GM12875 (cell line): ENCODE results near the gene DVL1.
"Not testable (repeated sequence)": the region's sequence is repeated elsewhere in the genome, so short reads cannot be mapped to it uniquely, and the experiment has no call there.

Experiments
- H3K4me3 ChIP-seq: one replicate; pipeline ENCODE4 v1.5.1; 2011; ENCODE audit warnings: low read depth, low read length, control low read depth
- TF ChIP-seq, protein P1 (sequence below): IDR thresholded peaks from 2 replicates; pipeline ENCODE4 v1.5.1; 2011; ENCODE audit warnings: low read depth, mild to moderate bottlenecking, control low read depth, inconsistent platforms, low read length, moderate library complexity, borderline replicate concordance; ENCODE audit not compliant: insufficient read depth

DVL1 gene

DNA sequence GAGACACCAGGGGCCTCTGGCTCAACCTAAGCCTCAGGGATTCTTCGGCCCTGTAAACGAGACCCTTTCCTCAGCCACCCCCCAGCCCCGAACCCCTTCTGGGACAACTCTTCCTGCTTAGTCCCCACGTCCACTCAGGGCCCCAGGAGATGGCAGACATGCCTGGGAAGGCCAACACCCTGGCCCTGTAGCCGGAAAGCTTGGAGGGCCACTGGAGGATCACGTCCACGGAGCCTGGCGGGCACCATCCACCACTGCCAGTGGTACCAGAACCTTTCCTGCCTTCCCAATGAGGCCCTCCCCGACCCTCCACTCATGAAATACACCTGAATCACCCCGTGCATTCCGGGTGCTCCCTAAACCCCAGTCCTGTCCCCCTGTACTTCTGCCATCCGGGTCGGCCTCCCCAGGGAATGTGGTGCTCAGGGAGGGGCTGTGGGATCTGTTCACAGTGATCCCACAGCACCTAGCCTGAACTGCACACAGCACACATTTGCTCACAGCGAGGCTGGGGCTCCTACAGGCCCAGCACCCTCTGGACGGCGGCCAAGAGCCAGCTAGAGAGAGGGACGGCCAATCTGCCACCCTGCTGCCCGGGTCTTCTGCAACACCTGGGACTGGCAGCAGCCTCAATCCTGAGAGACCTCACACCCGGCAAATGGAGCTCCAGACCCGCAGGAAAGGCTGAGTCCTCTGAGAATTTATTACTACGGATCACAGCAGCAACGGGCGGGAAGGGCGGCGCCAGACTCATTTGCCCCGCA lies 24.0 kb upstream of the DVL1 start:
- TF ChIP-seq, protein P1, sequence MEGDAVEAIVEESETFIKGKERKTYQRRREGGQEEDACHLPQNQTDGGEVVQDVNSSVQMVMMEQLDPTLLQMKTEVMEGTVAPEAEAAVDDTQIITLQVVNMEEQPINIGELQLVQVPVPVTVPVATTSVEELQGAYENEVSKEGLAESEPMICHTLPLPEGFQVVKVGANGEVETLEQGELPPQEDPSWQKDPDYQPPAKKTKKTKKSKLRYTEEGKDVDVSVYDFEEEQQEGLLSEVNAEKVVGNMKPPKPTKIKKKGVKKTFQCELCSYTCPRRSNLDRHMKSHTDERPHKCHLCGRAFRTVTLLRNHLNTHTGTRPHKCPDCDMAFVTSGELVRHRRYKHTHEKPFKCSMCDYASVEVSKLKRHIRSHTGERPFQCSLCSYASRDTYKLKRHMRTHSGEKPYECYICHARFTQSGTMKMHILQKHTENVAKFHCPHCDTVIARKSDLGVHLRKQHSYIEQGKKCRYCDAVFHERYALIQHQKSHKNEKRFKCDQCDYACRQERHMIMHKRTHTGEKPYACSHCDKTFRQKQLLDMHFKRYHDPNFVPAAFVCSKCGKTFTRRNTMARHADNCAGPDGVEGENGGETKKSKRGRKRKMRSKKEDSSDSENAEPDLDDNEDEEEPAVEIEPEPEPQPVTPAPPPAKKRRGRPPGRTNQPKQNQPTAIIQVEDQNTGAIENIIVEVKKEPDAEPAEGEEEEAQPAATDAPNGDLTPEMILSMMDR: no peak
- no peak overlapping the region for H3K4me3 ChIP-seq

DNA sequence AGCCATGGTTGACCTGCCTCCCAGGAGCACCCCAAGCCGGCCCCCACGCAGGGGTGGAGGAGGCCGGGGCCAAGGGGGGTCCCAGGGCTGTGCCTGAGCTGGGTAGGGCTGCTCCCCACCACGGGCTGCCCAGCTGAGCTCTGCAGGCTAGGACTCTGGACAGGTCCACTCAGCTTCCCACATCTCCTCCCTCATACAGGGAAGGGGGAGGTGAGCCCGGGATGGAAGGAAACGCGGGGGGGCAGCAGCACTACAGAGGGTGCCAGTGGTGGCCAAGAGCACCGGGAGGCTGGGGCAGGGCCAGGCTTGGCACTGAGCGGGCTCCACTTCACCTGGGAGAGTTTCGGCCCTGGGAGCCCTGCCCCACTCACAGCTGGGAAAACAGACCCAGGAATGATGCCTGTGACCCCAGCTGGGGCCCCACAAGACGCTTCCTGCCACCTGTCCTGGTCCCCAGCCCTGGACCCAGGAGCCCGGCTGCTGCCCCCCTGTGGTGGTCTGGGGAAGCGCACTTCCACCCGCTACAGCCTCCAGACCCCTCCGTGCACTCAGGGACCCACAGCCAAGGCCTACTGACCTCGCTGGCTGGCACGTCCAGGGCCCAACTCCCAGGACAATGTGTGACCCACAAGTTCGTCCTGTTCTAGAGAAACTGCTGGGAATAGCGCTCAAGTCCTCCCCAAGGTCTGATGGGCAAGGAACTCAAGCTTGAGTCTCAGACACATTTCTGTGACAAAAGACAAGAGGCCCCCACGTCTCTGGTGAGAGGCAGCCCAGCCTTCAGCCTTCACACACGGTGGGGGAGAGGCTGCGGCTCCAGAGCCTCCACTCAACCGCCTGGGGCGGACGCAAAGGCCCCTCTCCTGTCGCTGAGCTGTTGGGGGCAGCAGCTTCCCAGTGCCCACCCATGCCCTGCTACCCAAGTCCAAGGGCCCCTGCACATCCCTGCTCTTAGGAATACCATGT lies 22.8 kb upstream of the DVL1 start:
- no peak overlapping the region for H3K4me3 ChIP-seq
- TF ChIP-seq, protein P1: peak; percentile 96

DNA sequence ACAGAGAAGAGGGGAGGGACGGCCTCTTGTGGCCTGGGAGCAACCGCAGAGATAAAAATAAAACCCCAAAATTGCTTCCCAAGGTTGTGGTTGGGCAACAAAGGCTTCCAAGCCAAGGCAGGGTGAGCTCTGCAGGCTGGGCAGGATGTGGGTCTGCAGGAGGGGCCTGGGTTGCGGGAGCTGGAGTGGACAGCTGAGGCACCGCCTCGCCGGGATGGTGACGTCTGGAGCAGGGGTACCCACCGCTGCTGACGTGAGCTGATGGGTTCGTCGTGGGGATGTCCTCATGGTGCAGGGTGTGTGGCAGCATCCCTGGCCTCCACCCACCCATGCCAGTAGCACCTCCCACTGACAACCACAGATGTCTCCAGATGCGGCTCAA lies 22.1 kb upstream of the DVL1 start:
- no peak overlapping the region for H3K4me3 ChIP-seq

DNA sequence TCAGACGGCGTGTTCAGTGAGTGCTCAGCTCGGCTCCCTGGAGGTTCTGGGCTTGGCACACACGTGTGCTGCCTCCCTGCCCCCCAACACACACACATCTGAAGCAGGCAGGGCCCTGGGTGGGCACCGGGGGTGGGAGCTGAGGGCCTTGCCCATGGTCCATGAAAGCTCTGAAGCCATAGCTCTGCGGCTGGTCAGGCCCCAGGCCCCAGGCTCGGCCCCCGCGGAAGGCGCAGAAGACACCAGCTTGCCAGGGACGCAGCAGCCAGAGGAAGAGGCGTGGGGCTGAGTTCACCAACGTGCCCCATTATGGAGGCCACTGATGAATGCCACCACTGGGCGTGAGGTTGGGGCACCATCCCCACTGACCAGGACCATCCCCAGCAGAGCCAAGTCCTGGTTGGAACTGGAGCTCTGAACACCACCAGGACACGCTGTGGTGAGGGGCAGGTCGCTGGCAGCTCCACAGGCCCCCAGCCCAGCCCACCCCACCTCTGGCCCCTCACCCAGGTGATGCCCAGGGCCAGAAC lies 21.6 kb upstream of the DVL1 start:
- no peak overlapping the region for H3K4me3 ChIP-seq
- TF ChIP-seq, protein P1: no peak

More for the DNA sequence above, 22.1 kb upstream of the DVL1 start:
- TF ChIP-seq, protein P1: no peak

DNA sequence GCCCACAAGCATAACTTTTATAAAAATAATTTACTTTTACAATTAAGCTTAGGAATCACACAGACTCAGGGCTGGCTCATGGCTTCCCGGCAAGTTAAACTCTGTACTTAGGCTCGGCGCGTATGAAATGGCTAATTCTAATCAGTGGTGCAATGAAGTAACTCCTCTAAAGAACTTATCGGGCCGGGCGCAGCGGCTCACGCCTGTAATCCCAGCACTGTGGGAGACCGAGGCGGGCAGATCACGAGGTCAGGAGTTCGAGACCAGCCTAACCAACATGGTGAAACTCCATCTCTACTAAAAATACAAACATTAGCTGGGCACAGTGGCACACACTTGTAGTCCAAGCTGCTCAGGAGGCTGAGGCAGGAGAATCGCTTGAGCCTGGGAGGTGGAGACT lies 20.9 kb upstream of the DVL1 start:
- H3K4me3 ChIP-seq: not testable (repeated sequence)

DNA sequence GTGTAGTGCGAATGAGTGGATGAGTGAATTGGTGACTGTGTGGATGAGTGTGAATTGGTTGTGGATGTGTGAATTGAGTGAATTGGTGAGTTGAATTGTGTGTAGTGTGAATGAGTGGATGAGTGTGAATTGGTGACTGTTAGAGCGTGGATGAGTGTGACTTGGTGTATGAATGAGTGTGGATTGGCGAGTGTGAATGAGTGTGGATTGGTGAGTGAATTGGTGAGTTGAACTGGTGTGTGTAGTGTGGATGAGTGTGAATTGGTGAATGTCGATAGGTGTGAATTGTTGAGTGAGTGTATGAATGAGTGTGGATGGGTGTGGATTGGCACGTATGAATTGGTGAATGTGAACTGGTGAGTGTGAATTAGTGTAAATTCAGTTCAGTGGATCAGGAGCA lies 18.1 kb upstream of the DVL1 start:
- no peak overlapping the region for H3K4me3 ChIP-seq
- TF ChIP-seq, protein P1: no peak

DNA sequence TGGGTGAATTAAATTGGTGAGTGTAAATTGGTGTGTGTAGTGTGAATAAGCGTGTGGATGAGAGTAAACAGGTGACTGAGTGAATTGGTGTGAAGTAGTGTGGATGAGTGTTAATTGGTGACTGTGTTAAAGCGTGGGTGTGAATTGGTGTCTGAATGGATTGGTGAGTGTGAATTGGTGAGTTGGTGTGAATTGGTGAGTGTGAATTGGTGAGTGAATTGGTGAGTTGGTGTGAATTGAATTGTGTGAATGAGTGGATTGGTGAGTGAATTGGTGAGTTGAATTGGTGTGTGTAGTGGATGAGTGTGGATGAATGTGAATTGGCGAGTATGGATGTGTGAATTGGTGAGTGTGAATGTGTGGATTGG lies 17.5 kb upstream of the DVL1 start:
- no peak overlapping the region for H3K4me3 ChIP-seq
- TF ChIP-seq, protein P1: no peak
